H9 (cell line): ENCODE measurements around the gene UNK. TPM values are rescaled to one million over a fixed set of nuclear protein-coding genes. Genes with fewer than 3 reads are reported as not detected.
A peak's percentile ranks its signal among the peaks of the same experiment; 100 is the strongest.

Experiments used
- DNase-seq: peaks from one replicate; pipeline ENCODE4 v3.0.0-alpha.2; 2017
- H2AFZ ChIP-seq: one replicate; pipeline ENCODE4 v1.6.1; 2013; ENCODE audit warnings: mild to moderate bottlenecking, low read length, control low read depth, moderate library complexity
- H2AK5ac ChIP-seq: 2 replicates; pipeline ENCODE4 v1.6.1; 2013; ENCODE audit warnings: low read length, control low read depth, mixed read lengths; ENCODE audit not compliant: insufficient read length
- H2BK120ac ChIP-seq: one replicate; pipeline ENCODE4 v1.6.1; 2013; ENCODE audit warnings: low read depth, mild to moderate bottlenecking, low read length, control low read depth, inconsistent platforms; ENCODE audit not compliant: poor library complexity, severe bottlenecking
- H2BK12ac ChIP-seq: 2 replicates; pipeline ENCODE4 v1.6.1; 2013; ENCODE audit warnings: low read length, control low read depth, mixed read lengths, low read depth; ENCODE audit not compliant: insufficient read length
- H2BK15ac ChIP-seq: 2 replicates; pipeline ENCODE4 v1.6.1; 2013; ENCODE audit warnings: low read depth, low read length, control low read depth
- H2BK20ac ChIP-seq: one replicate; pipeline ENCODE4 v1.6.1; 2013; ENCODE audit warnings: low read depth, mild to moderate bottlenecking, low read length, control low read depth, inconsistent platforms; ENCODE audit not compliant: poor library complexity, severe bottlenecking
- H2BK5ac ChIP-seq: 2 replicates; pipeline ENCODE4 v1.6.1; 2013; ENCODE audit warnings: low read length, control low read depth, mixed read lengths; ENCODE audit not compliant: insufficient read length
- H3K14ac ChIP-seq: 2 replicates; pipeline ENCODE4 v1.6.1; 2013; ENCODE audit warnings: low read length, control low read depth; ENCODE audit not compliant: insufficient read depth
- H3K18ac ChIP-seq: 2 replicates; pipeline ENCODE4 v1.6.1; 2013; ENCODE audit warnings: low read depth, mild to moderate bottlenecking, mixed read lengths, low read length, control low read depth; ENCODE audit not compliant: insufficient read length
- H3K23ac ChIP-seq: 2 replicates; pipeline ENCODE4 v1.6.1; 2013; ENCODE audit warnings: low read length, control low read depth, mixed read lengths, low read depth; ENCODE audit not compliant: insufficient read length
- H3K23me2 ChIP-seq: 2 replicates; pipeline ENCODE4 v1.6.1; 2013; ENCODE audit warnings: low read depth, mild to moderate bottlenecking, mixed read lengths, low read length, control low read depth; ENCODE audit not compliant: insufficient read length, poor library complexity, severe bottlenecking
- H3K27ac ChIP-seq: 2 replicates; pipeline ENCODE4 v1.5.1; 2013; ENCODE audit warnings: low read length, control low read depth, mixed read lengths, low read depth; ENCODE audit not compliant: insufficient read length
- H3K27me3 ChIP-seq: 2 replicates; pipeline ENCODE4 v1.6.1; 2013; ENCODE audit warnings: low read length, control low read depth, inconsistent platforms; ENCODE audit not compliant: insufficient read depth
- H3K4ac ChIP-seq: 2 replicates; pipeline ENCODE4 v1.6.1; 2013; ENCODE audit warnings: low read depth, mild to moderate bottlenecking, control low read depth, inconsistent platforms, low read length, moderate library complexity
- H3K4me1 ChIP-seq: 2 replicates; pipeline ENCODE4 v1.6.1; 2013; ENCODE audit warnings: low read length, control low read depth, inconsistent platforms; ENCODE audit not compliant: insufficient read depth
- H3K4me2 ChIP-seq: 2 replicates; pipeline ENCODE4 v1.6.1; 2013; ENCODE audit warnings: low read length, control low read depth, mixed read lengths; ENCODE audit not compliant: insufficient read length, insufficient read depth
- H3K56ac ChIP-seq: 2 replicates; pipeline ENCODE4 v1.6.1; 2013; ENCODE audit warnings: low read depth, mild to moderate bottlenecking, mixed read lengths, low read length, control low read depth; ENCODE audit not compliant: insufficient read length
- H3K79me1 ChIP-seq: 2 replicates; pipeline ENCODE4 v1.6.1; 2013; ENCODE audit warnings: low read depth, mild to moderate bottlenecking, moderate library complexity, low read length, control low read depth, inconsistent platforms; ENCODE audit not compliant: insufficient read depth, poor library complexity, severe bottlenecking
- H3K79me2 ChIP-seq: 2 replicates; pipeline ENCODE4 v1.6.1; 2013; ENCODE audit warnings: low read length, control low read depth, inconsistent platforms; ENCODE audit not compliant: insufficient read depth
- H3K9ac ChIP-seq: 2 replicates; pipeline ENCODE4 v1.6.1; 2013; ENCODE audit warnings: low read length, control low read depth, mixed read lengths; ENCODE audit not compliant: insufficient read length; ENCODE audit errors: extremely low read depth
- H3K9me3 ChIP-seq: one replicate; pipeline ENCODE4 v1.6.1; 2013; ENCODE audit warnings: low read depth, low read length, inconsistent platforms; ENCODE audit not compliant: control insufficient read depth
- H3T11ph ChIP-seq: one replicate; pipeline ENCODE4 v1.6.1; 2013; ENCODE audit warnings: mild to moderate bottlenecking, low read length, control low read depth, inconsistent platforms
- H4K20me1 ChIP-seq: one replicate; pipeline ENCODE4 v1.6.1; 2013; ENCODE audit not compliant: control insufficient read depth, insufficient read length, insufficient read depth
- H4K5ac ChIP-seq: 2 replicates; pipeline ENCODE4 v1.6.1; 2013; ENCODE audit warnings: low read depth, mild to moderate bottlenecking, mixed read lengths, low read length, control low read depth; ENCODE audit not compliant: insufficient read length
- H4K8ac ChIP-seq: replicated peaks from 2 replicates; pipeline ENCODE4 v1.6.1; 2013; ENCODE audit warnings: low read length, control low read depth, mixed read lengths, low read depth; ENCODE audit not compliant: insufficient read length
- H4K91ac ChIP-seq: 2 replicates; pipeline ENCODE4 v1.6.1; 2013; ENCODE audit warnings: low read depth, mild to moderate bottlenecking, moderate library complexity, mixed read lengths, low read length, control low read depth; ENCODE audit not compliant: insufficient read length
- H3K27ac Mint-ChIP-seq, 3 experiments: 2 replicates in 2 of 3; 3 replicates in 1 of 3; pipeline ENCODE4 v1.8.0; 2020 to 2021; ENCODE audit warnings: mixed read lengths in 3 of 3, mild to moderate bottlenecking in 1 of 3, moderate library complexity in 1 of 3
- H3K27me3 Mint-ChIP-seq: 2 replicates; pipeline ENCODE4 v1.8.0; 2021; ENCODE audit warnings: low read depth, mild to moderate bottlenecking, moderate library complexity, mixed read lengths
- H3K36me3 Mint-ChIP-seq, 3 experiments: 2 replicates in 2 of 3; 3 replicates in 1 of 3; pipeline ENCODE4 v1.8.0; 2020 to 2021; ENCODE audit warnings: low read depth in 3 of 3, mixed read lengths in 3 of 3; ENCODE audit not compliant: insufficient read depth in 1 of 3
- H3K4me1 Mint-ChIP-seq, 2 experiments: 2 replicates each; pipeline ENCODE4 v1.8.0; 2020; ENCODE audit warnings: mixed read lengths in 2 of 2
- H3K4me3 Mint-ChIP-seq, 2 experiments: 2 replicates in 1 of 2; 3 replicates in 1 of 2; pipeline ENCODE4 v1.8.0; 2020 to 2021; ENCODE audit warnings: mild to moderate bottlenecking in 2 of 2, mixed read lengths in 2 of 2, moderate library complexity in 1 of 2
- H3K9me3 Mint-ChIP-seq, 2 experiments: 2 replicates in 1 of 2; 3 replicates in 1 of 2; pipeline ENCODE4 v1.8.0; 2020; ENCODE audit warnings: mild to moderate bottlenecking in 2 of 2, mixed read lengths in 2 of 2, moderate library complexity in 1 of 2
- WGBS: extraction: QIAGEN DNeasy Blood & Tissue Kit; methylation state at CpG from one replicate; pipeline ENCODE4 v1.1.7; 2013; ENCODE audit warnings: missing lambda C conversion rate, low lambda C conversion rate, mixed read lengths; ENCODE audit not compliant: insufficient read length; ENCODE audit errors: extremely low coverage; 5-methylcytosine and 5-hydroxymethylcytosine counted together
- total RNA-seq: library from RNA; stranded (reverse); gene quantifications from 2 replicates; pipeline ENCODE4 v1.2.1, GENCODE V29; 2021
- TF ChIP-seq, protein P1 (sequence below): fragments of 200-600 bp; sonication (generic); conservative IDR thresholded peaks from 3 replicates; pipeline ENCODE4 v1.8.0; 2021; ENCODE audit warnings: antibody characterized with exemption, mild to moderate bottlenecking

Gene UNK
- total RNA-seq, 1 experiment from 2014 or later = 36.4 TPM

DNA sequence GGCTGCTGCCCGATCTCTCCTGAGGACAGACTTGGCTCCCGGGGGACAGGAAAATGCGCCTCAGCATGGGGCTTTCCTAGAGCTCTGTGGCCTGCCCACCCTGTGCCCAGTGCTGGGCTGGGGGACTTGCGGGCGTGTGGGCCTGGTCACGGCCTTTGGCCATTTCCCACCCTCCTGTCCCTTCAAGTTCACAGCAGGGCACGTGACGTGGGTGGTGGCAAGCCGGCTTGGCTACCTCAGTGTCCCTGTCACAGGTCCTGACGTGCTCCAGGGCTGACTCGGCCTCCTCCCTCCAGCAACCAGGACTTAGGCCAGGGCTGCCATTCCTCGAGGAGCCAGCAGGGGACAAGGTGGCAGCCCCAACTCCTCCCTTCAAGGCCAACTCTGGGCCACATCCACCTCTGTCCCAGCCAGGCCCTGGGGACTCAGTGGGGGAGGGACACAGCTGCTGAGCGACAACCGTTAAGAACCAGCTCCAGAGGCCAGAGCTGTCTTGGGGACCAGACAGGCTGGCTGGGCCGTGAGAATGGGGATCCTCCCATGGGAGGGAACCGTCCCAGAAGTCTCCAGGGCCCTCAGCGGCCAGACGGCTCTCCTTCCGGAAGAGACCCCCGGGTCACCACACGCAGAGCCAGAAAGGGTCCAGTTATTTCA, 60.6 kb downstream of the UNK start:
- Histone ChIP-seq H3T11ph (no peak overlapping the region), H3K79me1 (no peaks in the 10 kb centered on the region), H3K56ac (no peak overlapping the region), H3K79me2 (no peaks in the 10 kb centered on the region), H2BK120ac (no peak overlapping the region), H3K4me1 (no peaks in the 10 kb centered on the region), H3K9ac (no peak overlapping the region), H2AK5ac (no peak overlapping the region), H3K14ac (no peak overlapping the region), H4K5ac (no peak overlapping the region), H3K23me2 (no peaks in the 10 kb centered on the region), H2BK15ac (no peak overlapping the region), H2BK12ac (no peak overlapping the region), H3K27me3 (no peaks in the 10 kb centered on the region), H3K9me3 (no peaks in the 10 kb centered on the region), H4K91ac (no peak overlapping the region), H3K18ac (no peak overlapping the region), H4K20me1 (peaks cover 2% of the 10 kb centered on the region), H2BK5ac (no peak overlapping the region), H3K4me2 (no peak overlapping the region), H3K4ac (no peak overlapping the region), H2BK20ac (no peak overlapping the region), H2AFZ (no peak overlapping the region), H3K23ac (no peak overlapping the region), H4K8ac (no peak overlapping the region), H3K27ac (no peak overlapping the region)
- Mint-ChIP-seq H3K9me3 (no peaks in the 10 kb centered on the region), H3K27me3 (no peaks in the 10 kb centered on the region), H3K4me1 (peaks cover 5 to 20% of the 10 kb centered on the region in 2 experiments; a peak in 3 of 4 replicates), H3K36me3 (peaks cover 20 to 44% (median 41%) of the 10 kb centered on the region in 3 experiments), H3K4me3 (no peak overlapping the region; a peak in 1 of 5 replicates), H3K27ac (peak overlapping the region in 2 of 3 experiments; percentile 65 to 88; a peak in 2 of 7 replicates)
- DNase-seq = peak; percentile 96
- TF ChIP-seq, protein P1, sequence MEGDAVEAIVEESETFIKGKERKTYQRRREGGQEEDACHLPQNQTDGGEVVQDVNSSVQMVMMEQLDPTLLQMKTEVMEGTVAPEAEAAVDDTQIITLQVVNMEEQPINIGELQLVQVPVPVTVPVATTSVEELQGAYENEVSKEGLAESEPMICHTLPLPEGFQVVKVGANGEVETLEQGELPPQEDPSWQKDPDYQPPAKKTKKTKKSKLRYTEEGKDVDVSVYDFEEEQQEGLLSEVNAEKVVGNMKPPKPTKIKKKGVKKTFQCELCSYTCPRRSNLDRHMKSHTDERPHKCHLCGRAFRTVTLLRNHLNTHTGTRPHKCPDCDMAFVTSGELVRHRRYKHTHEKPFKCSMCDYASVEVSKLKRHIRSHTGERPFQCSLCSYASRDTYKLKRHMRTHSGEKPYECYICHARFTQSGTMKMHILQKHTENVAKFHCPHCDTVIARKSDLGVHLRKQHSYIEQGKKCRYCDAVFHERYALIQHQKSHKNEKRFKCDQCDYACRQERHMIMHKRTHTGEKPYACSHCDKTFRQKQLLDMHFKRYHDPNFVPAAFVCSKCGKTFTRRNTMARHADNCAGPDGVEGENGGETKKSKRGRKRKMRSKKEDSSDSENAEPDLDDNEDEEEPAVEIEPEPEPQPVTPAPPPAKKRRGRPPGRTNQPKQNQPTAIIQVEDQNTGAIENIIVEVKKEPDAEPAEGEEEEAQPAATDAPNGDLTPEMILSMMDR = peak; percentile 77
- WGBS = no CpG with 5 or more reads among the region's 21 CpGs
